SW480 (cell line): Measurements from ENCODE around the gene FRMPD4.
"Not testable (repeated sequence)": the region's sequence is repeated elsewhere in the genome, so short reads cannot be mapped to it uniquely, and the experiment has no call there.

ENCODE experiments used
- DNase-seq: peaks from one replicate; pipeline ENCODE4 v3.0.0-alpha.2; 2016; ENCODE audit warnings: low spot score

The FRMPD4 gene

DNA sequence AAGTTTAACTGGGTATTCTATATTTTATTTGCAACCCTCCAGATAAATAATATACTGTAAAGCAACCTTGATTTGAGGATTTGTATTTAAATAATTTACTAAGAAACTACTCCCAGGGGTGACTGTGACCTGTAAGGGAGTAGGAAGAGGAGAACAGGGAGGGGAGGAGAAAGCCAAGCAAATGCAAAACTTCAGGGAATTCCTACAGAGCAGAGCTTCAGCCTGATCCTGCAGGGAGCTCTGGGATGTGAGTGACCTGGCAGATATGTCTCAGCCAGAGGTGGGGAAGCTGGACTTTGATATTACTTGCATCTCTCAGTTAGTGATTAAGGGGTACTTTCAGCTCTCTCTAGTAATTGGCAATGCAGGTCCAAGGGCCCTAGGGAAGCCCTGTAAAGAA lies 302.0 kb downstream of the FRMPD4 start:
- DNase-seq: no peak

DNA sequence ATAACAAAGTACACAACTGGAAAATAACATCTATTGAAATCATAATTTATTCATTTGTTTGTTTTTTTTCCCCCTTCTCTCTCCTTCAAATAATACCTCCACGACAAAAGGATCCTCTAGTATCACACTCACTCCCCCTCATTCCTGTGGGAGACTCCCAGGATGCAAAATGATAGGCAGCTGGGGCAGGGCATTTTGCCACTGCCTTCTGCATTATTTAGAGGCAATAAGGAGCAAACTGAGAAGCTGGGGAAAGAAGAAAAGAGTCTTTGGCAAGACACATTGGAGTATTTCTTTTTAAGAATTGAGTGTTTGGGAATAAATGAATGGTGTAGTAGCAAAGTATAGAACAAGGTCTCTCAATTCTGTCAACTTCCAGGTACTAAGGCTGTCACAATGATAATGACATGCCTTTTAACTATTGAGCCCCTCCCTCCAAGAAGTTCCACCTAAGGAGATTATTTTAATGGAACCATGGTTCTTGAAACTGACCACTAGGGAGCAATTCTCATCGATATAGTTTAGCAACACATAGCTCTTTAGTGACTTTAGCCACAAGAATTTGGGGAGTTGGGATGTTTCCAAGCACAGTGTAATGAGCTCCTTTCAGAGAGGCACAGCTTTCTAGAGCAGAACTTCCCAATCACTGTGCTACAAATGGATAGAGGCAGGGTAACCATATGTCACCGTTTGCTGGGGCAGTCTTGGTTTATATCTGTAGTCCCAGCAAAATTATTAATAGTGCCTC lies 303.3 kb downstream of the FRMPD4 start:
- peak; percentile 2 for DNase-seq

DNA sequence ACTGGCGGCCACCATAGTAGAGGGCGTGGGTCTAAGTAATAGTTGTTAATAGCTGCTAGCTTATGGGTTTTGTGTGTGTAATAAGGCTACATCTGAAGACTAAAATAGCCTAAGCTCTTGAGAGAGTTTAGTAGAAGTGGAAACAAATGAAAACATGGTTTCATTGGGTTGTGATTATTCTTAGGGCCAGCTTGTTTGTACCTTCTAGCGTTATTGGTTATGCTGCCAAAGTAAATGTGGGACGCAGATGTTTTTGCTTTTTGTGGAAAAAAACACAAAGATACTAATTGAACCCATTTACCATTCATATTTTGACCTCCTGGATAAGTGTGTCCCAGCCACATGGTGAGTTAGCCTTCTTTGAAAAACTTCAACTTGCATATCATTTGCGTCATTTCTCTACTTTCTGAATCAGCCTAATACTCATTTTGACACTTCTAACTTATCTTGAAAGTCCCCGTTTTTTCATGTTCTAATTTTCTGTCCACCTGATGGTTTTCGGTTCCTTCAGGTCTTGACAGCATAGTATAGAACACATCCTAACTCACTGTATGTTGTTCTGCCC lies 305.3 kb downstream of the FRMPD4 start:
- DNase-seq: no peak

DNA sequence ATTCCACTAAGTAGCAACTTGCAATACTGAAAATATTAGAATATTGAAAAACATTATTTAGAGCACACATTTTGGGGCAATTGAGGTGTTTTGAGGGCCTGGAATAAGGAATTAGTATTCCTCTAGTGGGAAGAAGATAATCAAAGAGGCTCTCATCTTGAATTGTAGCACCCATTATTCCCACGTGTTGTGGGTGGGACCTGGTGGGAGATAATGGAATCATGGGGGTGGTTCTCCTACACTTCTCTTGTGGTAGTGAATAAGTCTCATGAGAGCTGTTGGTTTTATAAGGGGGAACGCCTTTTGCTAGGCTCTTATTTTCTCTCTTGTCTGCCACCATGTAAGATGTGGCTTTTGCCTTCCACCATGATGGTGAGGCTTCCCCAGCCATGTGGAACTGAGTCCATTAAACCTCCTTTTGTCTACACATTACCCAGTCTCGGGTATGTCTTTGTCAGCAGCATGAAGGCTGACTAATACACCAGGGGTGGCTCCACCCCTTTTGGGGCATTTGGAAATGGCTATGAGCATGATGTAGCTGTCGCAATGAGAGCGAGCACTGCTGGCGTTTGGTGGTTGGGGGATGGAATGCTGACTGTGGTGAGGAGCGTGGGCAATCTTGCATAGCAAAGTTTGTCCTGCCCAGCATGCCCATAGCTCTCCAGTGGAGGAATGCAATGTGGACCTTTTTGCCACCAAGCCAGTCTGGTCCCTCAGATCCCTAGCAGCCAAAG lies 308.2 kb downstream of the FRMPD4 start:
- peak; percentile 8 for DNase-seq

DNA sequence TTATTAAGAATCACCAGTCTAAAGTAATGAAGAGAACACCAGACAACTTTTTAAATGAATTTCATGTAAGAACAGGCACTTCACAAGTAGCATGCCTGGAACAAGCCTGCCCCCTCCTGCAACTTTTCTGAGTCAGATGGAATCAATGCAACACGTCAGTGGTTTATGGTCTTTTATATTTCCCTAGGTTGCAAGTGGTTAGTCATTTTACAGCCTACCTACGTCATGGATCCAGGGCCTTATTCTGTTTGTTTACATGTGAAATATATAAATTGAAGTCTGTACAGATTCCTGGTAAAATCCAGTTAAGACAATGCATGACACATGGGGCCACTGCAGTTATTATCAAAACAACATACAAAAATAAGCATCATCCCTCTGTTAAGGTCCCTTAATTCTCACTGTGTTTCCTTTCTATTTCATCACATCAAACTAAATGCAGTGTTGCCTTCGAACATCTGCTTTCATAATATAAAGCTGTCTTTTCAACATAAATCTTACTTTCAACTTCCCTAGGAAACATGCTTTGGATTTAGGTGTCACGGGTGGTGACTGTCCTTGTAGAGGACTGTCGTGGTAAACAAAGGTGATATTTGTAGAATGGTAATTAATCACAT lies 309.3 kb downstream of the FRMPD4 start:
- DNase-seq: peak; percentile 28

DNA sequence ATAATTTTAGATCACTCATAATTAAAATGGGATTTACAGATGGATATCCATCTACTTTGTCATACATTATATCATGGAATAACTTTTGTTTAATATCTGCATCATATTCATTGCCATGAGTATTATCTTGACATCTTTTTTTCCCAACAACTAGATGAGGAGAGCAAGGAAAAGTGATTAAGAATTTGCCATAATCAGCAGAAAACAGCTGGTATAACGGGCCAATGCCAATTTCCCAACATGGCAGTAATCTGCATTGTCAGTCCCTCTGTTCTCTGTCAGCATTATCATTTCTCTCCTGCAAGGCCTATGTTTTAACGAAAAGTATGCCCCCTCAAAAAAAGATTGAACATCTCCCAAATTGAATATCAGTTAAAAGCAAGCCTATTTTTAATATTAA lies 314.0 kb downstream of the FRMPD4 start:
- DNase-seq: no peak

DNA sequence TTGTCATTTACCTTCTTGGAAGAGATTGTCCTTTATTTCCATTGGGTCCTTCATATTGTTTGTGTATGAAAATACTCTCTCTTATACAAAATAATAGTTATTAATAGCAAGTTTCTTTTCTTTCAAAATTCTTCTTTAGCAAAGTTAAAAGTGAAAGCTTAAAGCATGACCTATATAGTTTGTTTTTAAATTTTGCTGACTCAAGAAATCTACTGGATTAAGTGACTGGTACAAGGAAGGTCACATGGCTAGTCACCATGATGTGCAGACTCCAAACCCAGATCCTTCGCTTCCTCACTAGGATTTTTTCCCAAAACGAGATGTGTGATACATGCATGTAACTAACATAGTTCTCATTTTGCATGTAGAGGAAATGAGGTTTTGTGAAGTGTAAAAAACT lies 322.7 kb downstream of the FRMPD4 start:
- no peak for DNase-seq

DNA sequence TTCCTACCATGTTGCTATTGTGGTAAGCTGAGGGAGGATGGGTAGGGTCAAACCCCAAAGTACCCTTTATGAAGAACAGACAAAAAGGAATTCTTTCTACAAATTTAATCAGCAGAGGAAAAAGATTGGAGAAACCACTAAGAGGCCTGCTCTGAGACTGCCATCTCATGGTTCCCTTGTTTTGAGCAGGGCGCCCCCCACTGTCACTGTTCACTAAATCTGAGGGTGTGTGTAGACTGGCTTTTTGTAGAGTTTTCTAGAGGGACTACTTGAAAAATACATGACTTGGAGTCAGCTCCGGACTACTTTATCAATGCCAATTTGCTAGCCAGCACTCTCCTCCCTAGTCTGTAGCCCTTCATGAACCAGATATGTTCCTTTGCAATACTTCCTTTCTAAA lies 324.8 kb downstream of the FRMPD4 start:
- DNase-seq: no peak

DNA sequence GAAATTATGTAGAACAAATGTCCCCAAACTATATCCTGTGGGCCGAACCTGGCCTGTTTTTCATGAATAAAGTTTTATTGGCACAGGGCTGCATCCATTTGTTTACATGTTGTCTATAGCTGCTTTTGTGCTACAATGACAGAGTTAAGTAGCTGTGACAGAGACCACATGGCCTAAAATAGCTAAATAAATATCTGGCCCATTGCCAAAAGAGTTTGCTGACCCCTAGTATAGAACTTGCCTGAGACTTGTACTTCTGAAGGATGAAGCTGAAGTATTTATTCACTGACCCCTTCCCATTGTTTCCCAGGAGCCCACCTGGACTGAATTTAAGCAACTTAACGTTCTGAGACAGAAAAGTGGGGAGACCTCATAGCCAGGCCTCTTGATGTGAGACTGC lies 325.6 kb downstream of the FRMPD4 start:
- no peak for DNase-seq

DNA sequence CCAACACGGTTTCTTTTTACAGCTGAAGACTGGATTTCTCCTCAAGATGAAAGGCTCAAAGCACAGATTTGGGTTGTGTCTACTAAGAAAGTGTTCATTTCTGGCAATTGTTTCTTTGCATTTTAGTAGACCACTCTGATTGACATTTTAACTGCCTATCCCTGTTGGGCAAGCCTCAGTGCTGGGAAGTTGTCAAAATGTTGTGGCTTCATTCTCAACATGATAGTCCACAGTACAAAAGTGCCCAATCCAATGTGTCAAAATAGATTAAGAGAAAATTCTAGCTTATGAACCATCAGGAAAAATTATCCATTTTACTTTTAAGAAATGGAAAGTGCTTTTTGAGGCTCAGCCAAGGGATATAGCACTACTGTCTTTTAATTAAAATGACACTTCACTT lies 329.0 kb downstream of the FRMPD4 start:
- no peak for DNase-seq

DNA sequence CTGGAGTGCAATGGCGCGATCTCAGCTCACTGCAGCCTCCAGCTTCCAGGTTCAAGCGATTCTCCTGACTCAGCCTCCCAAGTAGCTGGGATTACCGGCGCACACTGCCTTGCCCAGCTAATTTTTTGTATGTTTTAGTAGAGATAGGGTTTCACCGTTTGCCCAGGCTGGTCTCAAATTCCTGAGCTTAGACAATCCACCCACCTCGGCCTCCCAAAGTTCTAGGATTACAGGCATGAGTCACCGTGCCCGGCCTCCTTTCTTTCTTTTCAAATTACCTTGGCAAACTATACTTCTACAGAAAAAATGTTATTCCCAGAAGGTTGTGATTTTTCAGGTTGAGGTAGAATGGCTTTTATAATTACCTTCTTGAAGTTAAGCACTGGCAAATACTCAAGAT lies 331.0 kb downstream of the FRMPD4 start:
- DNase-seq: no peak

DNA sequence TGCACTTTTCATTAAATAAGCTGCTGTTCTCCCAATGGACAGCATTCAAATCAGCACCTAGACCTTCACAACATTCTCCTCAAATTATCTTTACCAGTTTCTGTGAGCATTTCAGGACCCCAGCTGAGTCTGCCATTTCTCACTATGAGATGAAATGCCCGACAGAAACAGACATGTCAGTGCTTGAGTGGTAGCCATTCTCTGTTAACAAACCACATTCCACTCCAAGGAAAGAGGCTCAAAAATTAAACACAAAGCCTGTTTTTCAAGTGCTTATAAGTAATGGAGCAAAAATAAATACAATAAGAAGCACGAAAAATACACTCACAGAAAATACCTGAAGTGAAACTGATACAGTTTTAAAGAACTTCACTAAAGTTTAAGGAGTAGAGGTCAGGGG lies 332.8 kb downstream of the FRMPD4 start:
- no peak for DNase-seq

DNA sequence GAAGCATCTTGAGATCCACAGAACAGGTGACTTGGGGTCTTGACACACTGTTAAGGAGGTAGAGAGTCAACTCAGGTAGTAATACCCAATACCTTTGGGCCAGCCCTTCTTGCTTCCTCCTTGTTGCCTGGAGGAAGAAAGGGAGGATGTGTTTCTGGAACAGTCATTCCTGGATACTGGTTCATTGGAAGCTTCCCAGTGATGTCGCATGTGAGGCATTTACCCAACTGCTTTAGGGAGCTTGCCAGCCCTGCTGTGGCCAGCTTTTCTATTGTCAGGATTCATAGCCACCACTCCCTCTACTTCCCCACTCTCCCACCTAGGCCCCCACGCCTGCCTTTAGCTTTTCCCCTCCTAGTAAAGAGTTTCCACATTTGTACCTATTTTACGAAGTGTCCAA lies 342.7 kb downstream of the FRMPD4 start:
- no peak for DNase-seq

DNA sequence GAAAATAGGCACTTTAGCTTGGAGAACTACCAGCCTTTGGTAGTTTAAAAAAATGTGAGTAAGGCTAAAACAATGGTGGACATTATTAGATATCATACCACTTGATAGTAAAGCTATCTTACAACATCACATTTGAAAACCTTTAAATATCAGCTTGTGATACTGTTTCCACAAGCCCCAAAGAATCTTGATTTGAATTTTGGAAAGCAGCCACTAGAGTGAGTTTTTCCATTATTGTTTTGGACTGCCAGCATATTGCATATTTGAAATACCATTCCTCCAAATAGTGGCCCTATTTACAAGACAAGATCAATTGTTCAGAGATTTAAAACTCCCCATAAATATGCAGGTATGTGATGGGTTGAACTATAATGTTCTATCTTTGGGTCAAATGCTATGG lies 349.9 kb downstream of the FRMPD4 start:
- no peak for DNase-seq

DNA sequence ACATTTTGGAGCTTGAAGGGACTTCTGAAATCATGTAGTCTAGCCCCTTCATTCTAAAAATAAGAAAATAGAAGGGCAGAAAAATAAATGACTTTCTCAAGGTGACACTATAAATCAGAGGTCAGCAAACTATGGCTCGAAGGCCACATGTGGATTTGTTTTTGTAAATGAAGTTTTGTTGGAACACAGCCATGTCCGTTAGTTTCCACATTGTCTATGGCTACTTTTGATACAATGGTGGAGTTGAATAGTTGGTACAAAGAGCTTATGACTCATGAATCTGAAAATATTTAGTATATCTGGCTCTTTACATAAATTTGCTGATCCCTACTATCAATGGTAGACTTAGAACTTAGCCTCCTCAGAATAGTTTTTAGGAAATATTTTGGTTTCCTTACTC lies 350.5 kb downstream of the FRMPD4 start:
- DNase-seq: no peak

DNA sequence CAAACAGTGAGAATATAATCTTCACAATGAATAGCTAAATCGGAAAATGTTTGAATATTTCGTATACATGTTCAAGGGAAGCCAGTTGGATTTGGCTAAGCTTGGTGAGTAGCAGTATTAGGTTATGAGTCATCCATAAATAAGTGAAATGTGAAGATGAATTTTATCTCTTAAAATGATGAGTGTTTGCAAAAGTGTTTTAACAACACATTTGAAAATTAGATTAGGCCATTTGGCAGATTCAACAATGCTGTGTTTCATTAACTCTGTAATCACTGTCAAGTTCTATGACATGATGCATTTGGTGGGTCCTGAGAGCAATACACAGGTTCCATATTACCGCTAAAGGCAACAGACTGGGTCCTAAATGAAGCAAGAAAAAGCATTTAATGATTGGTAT lies 351.1 kb downstream of the FRMPD4 start:
- no peak for DNase-seq

DNA sequence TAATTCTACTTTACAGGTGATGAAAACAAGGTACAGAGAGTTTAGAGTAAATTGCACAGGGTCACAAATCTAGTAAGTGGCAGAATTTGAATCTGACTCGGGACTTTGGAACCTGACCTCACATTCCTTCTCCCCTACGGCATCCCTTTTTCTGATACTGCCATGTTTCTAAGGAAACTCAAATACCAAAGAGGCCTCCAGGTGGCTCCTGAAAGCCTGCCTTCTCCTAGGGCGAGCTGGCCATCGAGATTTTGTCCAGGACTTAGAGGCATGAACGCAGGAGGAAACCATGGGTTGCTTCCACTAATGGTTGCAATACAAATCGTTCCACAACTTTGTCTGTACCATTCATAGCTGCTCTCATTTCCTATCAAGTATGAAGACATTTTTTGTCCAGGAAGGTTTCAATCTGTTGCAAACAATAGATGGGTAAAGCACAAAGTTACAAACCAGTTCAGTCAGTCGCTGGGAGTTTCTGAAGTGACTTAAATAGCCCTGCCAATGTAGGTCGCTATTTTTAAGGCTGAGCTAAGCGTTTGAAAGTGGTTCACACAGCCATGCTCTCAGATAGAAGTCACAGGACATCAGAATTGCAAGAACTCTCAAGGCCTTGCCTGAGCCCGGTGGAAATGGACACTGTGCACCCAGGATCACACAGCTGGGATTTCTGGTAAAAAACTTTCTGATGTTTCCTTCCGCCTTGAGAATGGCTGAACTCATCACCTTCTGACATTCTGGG lies 356.3 kb downstream of the FRMPD4 start:
- no peak for DNase-seq

DNA sequence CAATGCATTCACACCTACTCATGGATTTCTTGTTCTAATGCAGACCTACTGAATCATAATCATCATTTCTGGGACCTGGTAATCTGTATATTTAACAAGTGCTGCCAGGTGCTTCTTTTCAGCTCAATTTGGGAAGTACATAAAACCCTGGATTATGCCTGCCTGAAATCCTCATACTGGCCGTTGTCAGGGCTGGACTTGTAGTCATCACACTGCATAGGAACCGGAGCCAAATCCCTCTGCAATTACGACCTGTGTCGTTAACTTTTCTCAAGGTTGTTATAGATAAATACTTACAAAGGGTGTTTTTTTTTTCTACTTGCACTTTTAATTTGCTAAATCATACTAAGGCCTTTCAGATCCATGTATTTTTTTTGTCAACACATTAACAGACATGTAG lies 358.1 kb downstream of the FRMPD4 start:
- no peak for DNase-seq

DNA sequence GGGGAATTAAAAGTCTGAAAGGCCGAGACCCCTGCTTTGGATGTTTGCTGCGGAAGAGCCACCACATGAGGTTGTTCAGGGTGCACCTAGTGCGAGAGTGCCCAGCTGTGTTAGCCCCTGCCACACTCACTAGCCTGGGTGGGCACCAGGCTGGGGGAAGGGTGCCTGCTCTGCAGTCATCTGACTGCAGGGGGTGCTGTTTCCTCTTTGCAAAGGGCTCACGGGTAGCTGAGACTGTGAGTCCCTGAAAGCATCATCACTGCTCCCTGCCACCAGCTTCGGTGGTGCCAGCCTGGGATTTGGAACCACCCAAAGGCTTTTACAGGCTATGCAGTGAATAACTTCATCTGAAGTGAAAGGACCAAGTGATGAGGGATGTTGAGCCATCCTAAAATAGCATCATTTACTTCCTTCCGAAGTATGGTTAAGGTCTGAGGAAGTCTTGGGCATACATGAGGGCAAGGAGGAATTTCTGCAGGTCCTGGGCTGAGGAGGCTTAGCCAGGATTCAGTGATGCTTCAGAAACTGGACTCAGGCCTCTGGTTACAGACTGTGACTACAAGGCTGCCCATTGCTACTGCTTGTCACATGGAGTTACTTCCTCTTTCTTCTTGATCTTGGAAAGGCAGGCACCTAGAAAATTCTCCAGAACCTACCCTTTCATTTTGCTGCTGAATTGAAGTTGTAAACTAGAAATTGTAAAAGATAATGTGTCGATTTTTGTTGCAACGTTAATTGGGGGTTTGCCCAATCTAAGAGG lies 359.7 kb downstream of the FRMPD4 start:
- no peak for DNase-seq

DNA sequence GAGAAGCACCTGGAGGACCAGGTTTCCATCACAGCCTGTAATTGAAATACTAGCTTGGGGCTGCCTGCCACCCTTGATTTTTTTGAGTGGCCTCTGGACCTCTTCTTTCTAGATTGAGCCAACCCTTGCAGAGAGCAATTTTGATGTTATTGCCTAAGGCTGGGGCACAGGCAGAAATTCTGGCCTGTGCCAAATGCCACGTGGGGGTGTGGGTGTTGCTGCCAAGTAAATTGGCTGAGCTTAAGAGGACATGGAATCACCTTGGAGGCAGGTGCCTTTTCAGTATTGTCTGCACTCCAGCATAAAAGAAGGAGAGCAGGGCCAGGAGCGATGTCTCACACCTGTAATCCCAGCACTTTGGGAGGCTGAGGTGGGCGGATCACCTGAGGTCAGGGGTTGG lies 366.9 kb downstream of the FRMPD4 start:
- DNase-seq: no peak

DNA sequence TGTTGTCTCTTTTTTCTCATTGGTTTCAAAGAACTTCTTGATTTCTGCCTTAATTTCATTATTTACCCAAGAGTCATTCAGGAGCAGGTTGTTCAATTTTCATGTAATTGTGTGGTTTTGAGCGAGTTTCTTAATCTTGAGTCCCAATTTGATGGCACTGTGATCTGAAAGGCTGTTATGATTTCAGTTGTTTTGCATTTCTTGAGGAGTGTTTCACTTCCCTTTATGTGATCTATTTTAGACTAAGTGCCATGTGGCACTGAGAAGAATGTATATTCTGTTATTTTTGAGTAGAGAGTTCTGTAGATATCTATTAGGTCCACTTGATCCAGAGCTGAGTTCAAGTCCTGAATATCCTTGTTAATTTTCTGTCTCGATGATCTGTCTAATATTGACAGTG lies 377.1 kb downstream of the FRMPD4 start:
- DNase-seq: not testable (repeated sequence)

DNA sequence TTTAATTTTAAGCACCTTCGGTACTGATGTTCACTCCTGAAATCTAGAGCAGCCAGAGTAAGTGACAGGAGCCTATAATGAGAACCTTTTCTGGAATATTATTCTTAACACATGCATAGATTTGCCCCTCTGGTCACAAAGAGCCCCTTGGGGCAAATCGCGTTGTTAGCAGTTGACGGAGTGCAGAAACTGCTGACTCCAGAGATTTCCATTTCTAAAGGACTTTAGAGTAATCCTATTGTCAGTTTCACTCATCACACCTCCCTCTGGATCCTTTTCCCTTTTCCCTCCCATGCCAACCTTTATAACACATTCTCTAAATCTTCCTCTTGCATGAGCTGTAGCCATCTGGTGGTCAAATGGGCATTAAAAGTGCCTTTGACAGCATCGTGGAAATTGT lies 388.0 kb downstream of the FRMPD4 start:
- no peak for DNase-seq
